Measurements from ENCODE around the gene SLC9A3.

DNA sequence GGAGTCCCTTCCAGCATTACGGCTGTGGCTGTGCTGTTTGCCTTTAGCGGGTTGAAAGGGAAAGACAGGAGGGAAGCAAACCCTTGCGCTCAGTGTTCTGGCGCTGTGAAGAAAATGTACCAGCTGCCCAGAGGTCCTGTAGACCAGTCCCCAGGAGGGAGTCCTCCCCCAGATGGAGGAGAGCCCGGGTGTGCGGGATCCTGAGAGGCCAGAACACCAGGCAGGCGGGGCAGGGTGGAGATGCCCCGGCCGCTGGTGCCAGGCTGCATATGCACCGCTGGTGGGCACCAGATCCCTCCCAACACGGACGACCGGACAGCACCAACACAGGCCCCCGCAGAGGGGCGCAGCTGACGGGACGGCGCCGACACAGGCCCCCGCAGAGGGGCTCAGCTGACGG lies 37.2 kb upstream of the SLC9A3 start:
- no peak for TF ChIP-seq CTCF (IDR thresholded peaks at IDR 0.05)
- TF ChIP-seq ZFX (IDR thresholded peaks at IDR 0.05; ENCODE audit: borderline replicate concordance): no peak

All from 22Rv1 (cell line).